Measurements from ENCODE around the gene OR52E5. TPM values are rescaled to one million over a fixed set of nuclear protein-coding genes. Genes with fewer than 3 reads are reported as not detected.

Gene OR52E5
- total RNA-seq, 1 experiment from 2014 or later: not detected

DNA sequence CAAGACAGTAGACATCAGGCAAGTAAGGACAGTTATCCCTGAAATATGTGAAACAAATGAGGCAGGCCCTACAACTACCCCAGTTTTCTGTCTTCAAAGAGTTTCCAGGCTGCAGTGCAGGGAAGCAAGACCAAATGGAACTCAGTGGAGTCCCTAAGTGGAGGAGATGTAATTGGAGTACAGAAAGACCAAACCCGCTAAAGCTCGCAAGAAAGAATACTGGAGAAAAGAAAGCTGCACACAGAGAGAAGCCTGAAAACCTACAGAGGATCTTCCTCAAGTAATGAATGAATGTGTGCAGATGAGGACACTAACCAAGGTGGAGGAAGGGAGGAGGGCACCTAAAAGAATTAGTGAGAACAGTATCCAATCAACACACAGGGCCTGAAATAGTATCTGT lies 47.7 kb downstream of the OR52E5 start:
- no peaks in the 10 kb centered on the region for H4K20me1 ChIP-seq (ENCODE audit: insufficient read depth)
- H3K4me1 ChIP-seq (ENCODE audit: control insufficient read depth in 1 of 2, insufficient read depth in 2 of 2, low read length in 2 of 2): no peaks in the 10 kb centered on the region
- no TSS peak for BruUV-seq (replicated peaks)
- no peak overlapping the region for H3K4me3 ChIP-seq (replicated peaks in 1 of 2; ENCODE audit: low read depth in 1 of 2, low read length in 2 of 2)
- H2AFZ ChIP-seq (ENCODE audit: low read depth, low read length, poor library complexity, severe bottlenecking): no peak overlapping the region
- H3K4me2 ChIP-seq (ENCODE audit: low read length): no peak overlapping the region
- ChIA-PET CTCF (no interaction called here), RAD21 (ENCODE audit: low non-redundant PET in 1 of 2, low total read pairs in 2 of 2, uncharacterized antibody in 2 of 2, unreplicated experiment in 2 of 2) (no interaction called here), POLR2A (no interaction called here)
- peaks cover 47% of the 10 kb centered on the region for H3K27me3 ChIP-seq (ENCODE audit: insufficient read depth, low read length)
- no peak overlapping the region for H3K9ac ChIP-seq (ENCODE audit: low read length)
- intact Hi-C loops (cut with micrococcal nuclease): no loop called here
- H3K27ac ChIP-seq (ENCODE audit: low read depth, low read length): no peak overlapping the region
- no peak for DNase-seq (ENCODE audit: low read depth, low spot score)
- H3K9me3 ChIP-seq (ENCODE audit: control insufficient read depth in 1 of 2, insufficient read depth in 1 of 2, low read depth in 1 of 2, low read length in 2 of 2): no peaks in the 10 kb centered on the region
- ATAC-seq: no peak
- no peaks in the 10 kb centered on the region for H3K36me3 ChIP-seq (ENCODE audit: control insufficient read depth in 1 of 2, insufficient read depth in 2 of 2, low read length in 2 of 2)
- no peaks in the 10 kb centered on the region for H3K9me2 ChIP-seq (ENCODE audit: insufficient read depth)
- TF ChIP-seq, protein P1, sequence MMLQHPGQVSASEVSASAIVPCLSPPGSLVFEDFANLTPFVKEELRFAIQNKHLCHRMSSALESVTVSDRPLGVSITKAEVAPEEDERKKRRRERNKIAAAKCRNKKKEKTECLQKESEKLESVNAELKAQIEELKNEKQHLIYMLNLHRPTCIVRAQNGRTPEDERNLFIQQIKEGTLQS (IDR thresholded peaks at IDR 0.05): no peak
- TF ChIP-seq, protein P2, sequence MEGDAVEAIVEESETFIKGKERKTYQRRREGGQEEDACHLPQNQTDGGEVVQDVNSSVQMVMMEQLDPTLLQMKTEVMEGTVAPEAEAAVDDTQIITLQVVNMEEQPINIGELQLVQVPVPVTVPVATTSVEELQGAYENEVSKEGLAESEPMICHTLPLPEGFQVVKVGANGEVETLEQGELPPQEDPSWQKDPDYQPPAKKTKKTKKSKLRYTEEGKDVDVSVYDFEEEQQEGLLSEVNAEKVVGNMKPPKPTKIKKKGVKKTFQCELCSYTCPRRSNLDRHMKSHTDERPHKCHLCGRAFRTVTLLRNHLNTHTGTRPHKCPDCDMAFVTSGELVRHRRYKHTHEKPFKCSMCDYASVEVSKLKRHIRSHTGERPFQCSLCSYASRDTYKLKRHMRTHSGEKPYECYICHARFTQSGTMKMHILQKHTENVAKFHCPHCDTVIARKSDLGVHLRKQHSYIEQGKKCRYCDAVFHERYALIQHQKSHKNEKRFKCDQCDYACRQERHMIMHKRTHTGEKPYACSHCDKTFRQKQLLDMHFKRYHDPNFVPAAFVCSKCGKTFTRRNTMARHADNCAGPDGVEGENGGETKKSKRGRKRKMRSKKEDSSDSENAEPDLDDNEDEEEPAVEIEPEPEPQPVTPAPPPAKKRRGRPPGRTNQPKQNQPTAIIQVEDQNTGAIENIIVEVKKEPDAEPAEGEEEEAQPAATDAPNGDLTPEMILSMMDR (IDR thresholded peaks at IDR 0.05 in 2 of 3, conservative IDR thresholded peaks at IDR 0.05 in 1 of 3; ENCODE audit: borderline replicate concordance in 1 of 3, insufficient read depth in 1 of 3, low read depth in 2 of 3, low read length in 2 of 3): no peak
- no peak for TF ChIP-seq POLR2AphosphoS5 (IDR thresholded peaks at IDR 0.05; ENCODE audit: low read depth, low read length)
- no peaks in the 10 kb centered on the region for H3K79me2 ChIP-seq (ENCODE audit: insufficient read depth, low read length)

GRCh38 chr11:5941951-5942350 lies 48.9 kb downstream of the OR52E5 start, which contains the start of gene OR56A3:
TSS of gene OR56A3 (plus strand) at chr11:5942251. CDS start at chr11:5947347, 5,096 bp downstream.
- DNase-seq (ENCODE audit: low read depth, low spot score) (no peak), ATAC-seq (no peak)
- no peaks in the 10 kb centered on the region for H4K20me1 ChIP-seq (ENCODE audit: insufficient read depth)
- no peaks in the 10 kb centered on the region for H3K9me3 ChIP-seq (ENCODE audit: control insufficient read depth in 1 of 2, insufficient read depth in 1 of 2, low read depth in 1 of 2, low read length in 2 of 2)
- no peaks in the 10 kb centered on the region for H3K4me1 ChIP-seq (ENCODE audit: control insufficient read depth in 1 of 2, insufficient read depth in 2 of 2, low read length in 2 of 2)
- no peak within 1 kb of the TSS for H3K4me2 ChIP-seq (ENCODE audit: low read length)
- no peaks in the 10 kb centered on the region for H3K36me3 ChIP-seq (ENCODE audit: control insufficient read depth in 1 of 2, insufficient read depth in 2 of 2, low read length in 2 of 2)
- H2AFZ ChIP-seq (ENCODE audit: low read depth, low read length, poor library complexity, severe bottlenecking): no peak within 1 kb of the TSS
- RAD21 ChIA-PET (ENCODE audit: low non-redundant PET in 1 of 2, low total read pairs in 2 of 2, uncharacterized antibody in 2 of 2, unreplicated experiment in 2 of 2): no interaction called here
- TF ChIP-seq SIN3A (IDR thresholded peaks at IDR 0.05; ENCODE audit: low read depth) (no peak), EZH2 (IDR thresholded peaks at IDR 0.05) (no peak), YY1 (IDR thresholded peaks at IDR 0.05; ENCODE audit: extremely low read depth, insufficient replicate concordance, low read depth, low read length) (no peak), ZNF274 (IDR thresholded peaks at IDR 0.05; ENCODE audit: low read depth, low read length) (no peak), ZBTB33 (IDR thresholded peaks at IDR 0.05; ENCODE audit: extremely low read depth, insufficient replicate concordance, low read length) (no peak), SP1 (IDR thresholded peaks at IDR 0.05; ENCODE audit: low read depth) (no peak), TCF7L2 (IDR thresholded peaks at IDR 0.05; ENCODE audit: borderline replicate concordance, extremely low read depth, insufficient read depth, insufficient read length) (no peak)
- TF ChIP-seq, protein P2 (IDR thresholded peaks at IDR 0.05 in 2 of 3, conservative IDR thresholded peaks at IDR 0.05 in 1 of 3; ENCODE audit: borderline replicate concordance in 1 of 3, insufficient read depth in 1 of 3, low read depth in 2 of 3, low read length in 2 of 3): no peak
- BruUV-seq (replicated peaks): no TSS peak
- H3K9ac ChIP-seq (ENCODE audit: low read length): no peak within 1 kb of the TSS
- no peak within 1 kb of the TSS for H3K27ac ChIP-seq (ENCODE audit: low read depth, low read length)
- H3K27me3 ChIP-seq (ENCODE audit: insufficient read depth, low read length): peaks cover 58% of the 10 kb centered on the region
- no peaks in the 10 kb centered on the region for H3K9me2 ChIP-seq (ENCODE audit: insufficient read depth)
- CTCF ChIA-PET: no interaction called here
- POLR2A ChIA-PET: no interaction called here
- H3K79me2 ChIP-seq (ENCODE audit: insufficient read depth, low read length): no peaks in the 10 kb centered on the region
- intact Hi-C loops (cut with micrococcal nuclease): no loop called here
- no peak within 1 kb of the TSS for H3K4me3 ChIP-seq (replicated peaks in 1 of 2; ENCODE audit: low read depth in 1 of 2, low read length in 2 of 2)

Measured in HCT116 (cell line).